ENCODE data around the gene CCDC89. TPM values are rescaled to one million over a fixed set of nuclear protein-coding genes. Genes with fewer than 3 reads are reported as not detected.

The CCDC89 gene
- total and polyA plus RNA-seq, 10 of the 15 experiments (the other 5 are each of a cell fraction or from before 2014, with no cell fraction given), result 0.11 to 0.15 TPM; not detected in 8

DNA sequence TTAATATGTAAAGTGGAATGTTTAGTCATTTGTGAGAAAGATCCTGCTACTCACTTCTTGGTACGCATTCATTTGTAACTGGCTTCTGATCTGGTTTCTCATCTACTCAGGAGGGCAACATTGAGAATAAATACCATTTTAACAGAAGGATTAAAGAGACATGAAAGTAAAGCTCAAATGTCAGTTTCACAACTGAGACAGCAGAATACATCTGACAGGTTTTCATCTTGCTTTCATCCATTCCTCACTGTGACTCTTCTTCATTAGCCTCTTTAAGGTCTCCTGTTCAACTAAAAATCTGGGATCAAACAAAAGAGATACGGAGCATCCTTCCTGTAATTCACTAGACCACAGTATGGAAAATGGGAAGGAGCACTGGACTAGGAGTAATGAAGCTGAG, 31.4 kb upstream of the CCDC89 start:
- no peak for TF ChIP-seq HDAC2 (IDR thresholded peaks at IDR 0.05)
- Histone ChIP-seq H3K79me2 (ENCODE audit: control insufficient read depth, insufficient read depth, low read length) (no peaks in the 10 kb centered on the region), H4K20me1 (ENCODE audit: control insufficient read depth, insufficient read depth) (no peaks in the 10 kb centered on the region), H3K9ac (ENCODE audit: control insufficient read depth, insufficient read depth, low read length) (no peak overlapping the region), H3K9me3 (replicated peaks; ENCODE audit: control insufficient read depth, insufficient read depth, low read length) (no peaks in the 10 kb centered on the region), H3K4me1 (ENCODE audit: control insufficient read depth, insufficient read depth, low read length) (no peaks in the 10 kb centered on the region), H3K36me3 (ENCODE audit: control insufficient read depth in 2 of 2, insufficient read depth in 2 of 2, low read length in 1 of 2) (no peaks in the 10 kb centered on the region), H2AFZ (ENCODE audit: control insufficient read depth, low read depth, low read length) (no peak overlapping the region), H3K27me3 (replicated peaks in 1 of 2; ENCODE audit: control insufficient read depth in 2 of 2, insufficient read depth in 2 of 2, low read length in 1 of 2) (no peaks in the 10 kb centered on the region; a peak in 1 of 4 replicates), H3K27ac (ENCODE audit: control insufficient read depth, insufficient read depth) (no peak overlapping the region), H3K4me3 (no peak overlapping the region), H3K4me2 (ENCODE audit: control insufficient read depth, insufficient read depth) (no peak overlapping the region)
- FAIRE-seq, result no peak
- no TSS peak for BruUV-seq (replicated peaks)
- ATAC-seq, result no peak
- ChIA-PET CTCF (no interaction called here), SMC1A (ENCODE audit: uncharacterized antibody, unreplicated experiment) (interaction anchor here (1.0 to 1.3 kb wide), 2 partner anchors 9 to 10 kb away, joined by 3 to 5 read pairs; no protein-coding TSS in a partner anchor), RAD21 (ENCODE audit: unreplicated experiment) (no interaction called here), POLR2A (no interaction called here)
- in situ Hi-C loops (cut with MboI), result no loop called here
- intact Hi-C loops (cut with micrococcal nuclease; ENCODE audit: unreplicated experiment), result no loop called here
- DNase-seq (ENCODE audit: low read depth, low spot score), result no peak
- 18% methylated on average over 2 of the region's 2 CpGs for WGBS (ENCODE audit: insufficient coverage, insufficient replicate concordance, low lambda C conversion rate, missing lambda C conversion rate)

DNA sequence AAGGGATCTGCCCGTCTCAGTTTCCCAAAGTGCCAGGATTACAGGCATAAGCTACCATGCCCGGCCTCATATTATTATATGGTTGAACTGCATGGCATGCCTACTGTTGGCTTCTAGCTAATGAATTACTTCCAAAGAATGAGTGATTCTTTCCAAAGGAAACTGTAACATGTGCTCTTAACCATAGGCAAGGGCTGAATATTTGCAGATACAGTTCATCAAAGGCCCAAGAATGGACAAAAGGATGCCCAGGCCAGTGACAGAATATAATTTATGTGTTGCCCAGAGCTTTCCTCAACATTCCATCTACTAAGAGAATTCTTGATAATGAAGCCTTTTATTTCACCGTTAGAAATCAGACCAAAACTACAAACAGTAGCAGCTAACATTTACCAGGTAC, 27.0 kb upstream of the CCDC89 start:
- Histone ChIP-seq H3K4me3 (no peak overlapping the region), H3K27ac (ENCODE audit: control insufficient read depth, insufficient read depth) (no peak overlapping the region), H3K79me2 (ENCODE audit: control insufficient read depth, insufficient read depth, low read length) (no peaks in the 10 kb centered on the region), H3K9me3 (replicated peaks; ENCODE audit: control insufficient read depth, insufficient read depth, low read length) (no peaks in the 10 kb centered on the region), H3K4me2 (ENCODE audit: control insufficient read depth, insufficient read depth) (no peak overlapping the region), H3K36me3 (ENCODE audit: control insufficient read depth in 2 of 2, insufficient read depth in 2 of 2, low read length in 1 of 2) (no peaks in the 10 kb centered on the region), H3K27me3 (replicated peaks in 1 of 2; ENCODE audit: control insufficient read depth in 2 of 2, insufficient read depth in 2 of 2, low read length in 1 of 2) (no peaks in the 10 kb centered on the region), H2AFZ (ENCODE audit: control insufficient read depth, low read depth, low read length) (no peak overlapping the region), H3K9ac (ENCODE audit: control insufficient read depth, insufficient read depth, low read length) (no peak overlapping the region), H4K20me1 (ENCODE audit: control insufficient read depth, insufficient read depth) (no peaks in the 10 kb centered on the region), H3K4me1 (ENCODE audit: control insufficient read depth, insufficient read depth, low read length) (no peaks in the 10 kb centered on the region)
- BruUV-seq (replicated peaks), result no TSS peak
- no peak for DNase-seq (ENCODE audit: low read depth, low spot score)
- ChIA-PET CTCF (no interaction called here), POLR2A (interaction anchor here (1.4 kb wide), 1 partner anchor 15 kb away, joined by 3 read pairs; no protein-coding TSS in a partner anchor), SMC1A (ENCODE audit: uncharacterized antibody, unreplicated experiment) (interaction anchor here (1.4 kb wide), 1 partner anchor 17 kb away, joined by 3 read pairs; no protein-coding TSS in a partner anchor), RAD21 (ENCODE audit: unreplicated experiment) (no interaction called here)
- intact Hi-C loops (cut with micrococcal nuclease; ENCODE audit: unreplicated experiment), result no loop called here
- no peak for ATAC-seq
- WGBS (ENCODE audit: insufficient coverage, insufficient replicate concordance, low lambda C conversion rate, missing lambda C conversion rate), result 26% methylated on average over 3 of the region's 3 CpGs
- TF ChIP-seq SREBF2 (IDR thresholded peaks at IDR 0.05; ENCODE audit: low read length) (no peak), GATAD2B (conservative IDR thresholded peaks at IDR 0.05; ENCODE audit: low read depth) (no peak), RELA (IDR thresholded peaks at IDR 0.05; ENCODE audit: borderline replicate concordance, partially characterized antibody) (no peak)
- in situ Hi-C loops (cut with MboI), result no loop called here
- FAIRE-seq, result no peak

All from GM12878 (cell line).